Lower leg skin (tissue), 3 donors: ENCODE data around the gene MICU1.

ENCODE experiments used
- POLR2A ChIP-seq, 2 donors: fragments of 450-650 bp; IDR thresholded peaks; one replicate each; pipeline ENCODE4 v1.6.1; 2016 to 2017; ENCODE audit warnings: antibody characterized with exemption in 2 of 2, mild to moderate bottlenecking in 1 of 2, moderate library complexity in 1 of 2
- TF ChIP-seq, protein P1 (sequence below), 3 donors: fragments of 450-650 bp; IDR thresholded peaks; one replicate each; pipeline ENCODE4 v1.5.1; 2016; ENCODE audit warnings: antibody characterized with exemption in 3 of 3, mild to moderate bottlenecking in 3 of 3, moderate library complexity in 2 of 3

DNA sequence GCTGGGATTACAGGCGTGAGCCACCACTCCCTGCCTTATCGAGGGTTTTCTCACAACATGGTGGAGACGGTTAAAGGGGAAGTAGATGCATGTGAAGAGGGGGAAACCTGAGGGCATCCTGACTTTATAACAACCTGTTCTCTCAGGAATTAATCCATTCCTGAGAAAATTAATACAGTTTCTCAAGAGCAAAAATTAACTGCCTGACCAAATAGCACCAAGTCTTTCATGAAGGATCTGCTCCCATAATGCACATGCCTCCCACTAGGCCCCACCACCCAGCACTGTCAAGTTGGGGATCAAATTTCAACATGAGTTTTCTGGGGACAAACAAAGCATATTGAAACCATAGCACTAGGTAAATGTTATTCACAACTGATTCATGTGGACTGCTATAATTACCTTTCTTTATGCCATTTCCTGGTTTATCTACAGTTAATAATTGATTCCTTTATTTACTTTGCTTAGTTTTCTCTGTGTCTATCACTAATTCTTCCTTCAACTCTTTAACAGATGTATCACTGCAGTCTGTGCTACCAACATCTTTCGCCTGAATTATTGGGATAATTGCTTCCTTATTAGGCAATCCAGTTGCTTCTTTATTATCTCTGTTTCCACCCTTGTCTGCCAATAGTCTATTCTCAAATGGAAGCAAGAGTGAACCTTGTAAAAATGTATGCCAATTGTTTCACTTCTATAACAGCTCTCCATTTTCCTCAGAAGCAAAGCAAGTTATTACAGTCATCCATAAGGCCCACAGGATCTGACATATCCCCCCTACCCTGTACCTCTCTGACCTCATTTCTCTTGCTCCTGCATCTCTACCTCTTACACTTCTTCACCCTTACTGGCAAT, 12.9 kb upstream of the MICU1 start:
- TF ChIP-seq, protein P1, sequence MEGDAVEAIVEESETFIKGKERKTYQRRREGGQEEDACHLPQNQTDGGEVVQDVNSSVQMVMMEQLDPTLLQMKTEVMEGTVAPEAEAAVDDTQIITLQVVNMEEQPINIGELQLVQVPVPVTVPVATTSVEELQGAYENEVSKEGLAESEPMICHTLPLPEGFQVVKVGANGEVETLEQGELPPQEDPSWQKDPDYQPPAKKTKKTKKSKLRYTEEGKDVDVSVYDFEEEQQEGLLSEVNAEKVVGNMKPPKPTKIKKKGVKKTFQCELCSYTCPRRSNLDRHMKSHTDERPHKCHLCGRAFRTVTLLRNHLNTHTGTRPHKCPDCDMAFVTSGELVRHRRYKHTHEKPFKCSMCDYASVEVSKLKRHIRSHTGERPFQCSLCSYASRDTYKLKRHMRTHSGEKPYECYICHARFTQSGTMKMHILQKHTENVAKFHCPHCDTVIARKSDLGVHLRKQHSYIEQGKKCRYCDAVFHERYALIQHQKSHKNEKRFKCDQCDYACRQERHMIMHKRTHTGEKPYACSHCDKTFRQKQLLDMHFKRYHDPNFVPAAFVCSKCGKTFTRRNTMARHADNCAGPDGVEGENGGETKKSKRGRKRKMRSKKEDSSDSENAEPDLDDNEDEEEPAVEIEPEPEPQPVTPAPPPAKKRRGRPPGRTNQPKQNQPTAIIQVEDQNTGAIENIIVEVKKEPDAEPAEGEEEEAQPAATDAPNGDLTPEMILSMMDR (IDR thresholded peaks at IDR 0.05), result no peak
- TF ChIP-seq POLR2A (IDR thresholded peaks at IDR 0.05), result no peak
